Measurements from ENCODE around the gene USP4. TPM values are rescaled to one million over a fixed set of nuclear protein-coding genes. Genes with fewer than 3 reads are reported as not detected.

Gene USP4
- total and polyA plus RNA-seq, 2 experiments from 2014 or later, result 20.1 to 26.5 TPM

- no peaks in the 10 kb centered on the region for H3K4me1 ChIP-seq (ENCODE audit: insufficient read depth)
- TF ChIP-seq EZH2 (IDR thresholded peaks at IDR 0.05; ENCODE audit: borderline replicate concordance) (no peak), EZH2phosphoT487 (IDR thresholded peaks at IDR 0.05; ENCODE audit: low read depth, severe bottlenecking, unreplicated experiment) (no peak)
- TF ChIP-seq, protein P1, sequence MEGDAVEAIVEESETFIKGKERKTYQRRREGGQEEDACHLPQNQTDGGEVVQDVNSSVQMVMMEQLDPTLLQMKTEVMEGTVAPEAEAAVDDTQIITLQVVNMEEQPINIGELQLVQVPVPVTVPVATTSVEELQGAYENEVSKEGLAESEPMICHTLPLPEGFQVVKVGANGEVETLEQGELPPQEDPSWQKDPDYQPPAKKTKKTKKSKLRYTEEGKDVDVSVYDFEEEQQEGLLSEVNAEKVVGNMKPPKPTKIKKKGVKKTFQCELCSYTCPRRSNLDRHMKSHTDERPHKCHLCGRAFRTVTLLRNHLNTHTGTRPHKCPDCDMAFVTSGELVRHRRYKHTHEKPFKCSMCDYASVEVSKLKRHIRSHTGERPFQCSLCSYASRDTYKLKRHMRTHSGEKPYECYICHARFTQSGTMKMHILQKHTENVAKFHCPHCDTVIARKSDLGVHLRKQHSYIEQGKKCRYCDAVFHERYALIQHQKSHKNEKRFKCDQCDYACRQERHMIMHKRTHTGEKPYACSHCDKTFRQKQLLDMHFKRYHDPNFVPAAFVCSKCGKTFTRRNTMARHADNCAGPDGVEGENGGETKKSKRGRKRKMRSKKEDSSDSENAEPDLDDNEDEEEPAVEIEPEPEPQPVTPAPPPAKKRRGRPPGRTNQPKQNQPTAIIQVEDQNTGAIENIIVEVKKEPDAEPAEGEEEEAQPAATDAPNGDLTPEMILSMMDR (IDR thresholded peaks at IDR 0.05; ENCODE audit: poor library complexity), result no peak
- H3K79me2 ChIP-seq, result no peaks in the 10 kb centered on the region
- DNase-seq (ENCODE audit: low spot score), result no peak
- WGBS (ENCODE audit: low lambda C conversion rate, missing lambda C conversion rate), result 98% methylated on average over 8 of the region's 8 CpGs
- H3K4me2 ChIP-seq, result no peak overlapping the region
- no peaks in the 10 kb centered on the region for H3K36me3 ChIP-seq (replicated peaks; ENCODE audit: insufficient read depth, low read depth)
- H3K4me3 ChIP-seq, result no peak overlapping the region
- no peaks in the 10 kb centered on the region for H4K20me1 ChIP-seq (ENCODE audit: insufficient read depth, poor library complexity, severe bottlenecking)
- no peaks in the 10 kb centered on the region for H3K27me3 ChIP-seq
- no peaks in the 10 kb centered on the region for H3K9me2 ChIP-seq (replicated peaks; ENCODE audit: insufficient read depth)
- no peaks in the 10 kb centered on the region for H3K9me3 ChIP-seq (ENCODE audit: low read depth)
- no peak overlapping the region for H2AFZ ChIP-seq
- no peak overlapping the region for H3K27ac ChIP-seq
Measured at GRCh38 chr3:49294343-49294742, 45.5 kb downstream of the USP4 start.

DNA sequence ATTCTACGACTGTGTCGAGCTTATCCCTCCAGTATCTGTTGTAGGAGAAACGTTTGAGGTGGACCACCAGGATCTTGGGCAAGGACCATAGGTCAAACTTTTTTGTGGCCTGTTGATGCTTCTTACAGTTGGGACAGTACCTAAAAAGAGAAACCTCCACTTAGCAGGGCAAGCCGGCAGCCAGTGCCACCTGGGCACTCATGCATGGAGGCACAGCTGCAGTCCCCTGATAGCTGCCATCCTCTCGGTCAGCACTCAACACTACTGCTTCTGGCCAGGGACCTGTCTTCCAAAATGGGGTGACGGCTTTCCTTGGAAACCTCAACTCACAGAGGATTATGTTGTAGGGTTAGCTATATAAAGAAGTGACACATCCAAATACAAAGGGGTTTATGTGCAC lies 55.9 kb downstream of the USP4 start:
- no peak overlapping the region for H3K4me3 ChIP-seq
- H3K9me2 ChIP-seq (replicated peaks; ENCODE audit: insufficient read depth), result no peaks in the 10 kb centered on the region
- H3K4me2 ChIP-seq, result no peak overlapping the region
- TF ChIP-seq, protein P1 (IDR thresholded peaks at IDR 0.05; ENCODE audit: poor library complexity), result no peak
- no peak for TF ChIP-seq EZH2phosphoT487 (IDR thresholded peaks at IDR 0.05; ENCODE audit: low read depth, severe bottlenecking, unreplicated experiment)
- no peak for TF ChIP-seq EZH2 (IDR thresholded peaks at IDR 0.05; ENCODE audit: borderline replicate concordance)
- H3K27ac ChIP-seq, result no peak overlapping the region
- H3K27me3 ChIP-seq, result no peaks in the 10 kb centered on the region
- no peaks in the 10 kb centered on the region for H4K20me1 ChIP-seq (ENCODE audit: insufficient read depth, poor library complexity, severe bottlenecking)
- no peaks in the 10 kb centered on the region for H3K79me2 ChIP-seq
- peaks cover 2% of the 10 kb centered on the region for H3K4me1 ChIP-seq (ENCODE audit: insufficient read depth)
- WGBS (ENCODE audit: low lambda C conversion rate, missing lambda C conversion rate), result 92% methylated on average over 6 of the region's 6 CpGs
- no peak for DNase-seq (ENCODE audit: low spot score)
- no peak overlapping the region for H2AFZ ChIP-seq
- no peaks in the 10 kb centered on the region for H3K36me3 ChIP-seq (replicated peaks; ENCODE audit: insufficient read depth, low read depth)
- H3K9me3 ChIP-seq (ENCODE audit: low read depth), result no peaks in the 10 kb centered on the region

DNA sequence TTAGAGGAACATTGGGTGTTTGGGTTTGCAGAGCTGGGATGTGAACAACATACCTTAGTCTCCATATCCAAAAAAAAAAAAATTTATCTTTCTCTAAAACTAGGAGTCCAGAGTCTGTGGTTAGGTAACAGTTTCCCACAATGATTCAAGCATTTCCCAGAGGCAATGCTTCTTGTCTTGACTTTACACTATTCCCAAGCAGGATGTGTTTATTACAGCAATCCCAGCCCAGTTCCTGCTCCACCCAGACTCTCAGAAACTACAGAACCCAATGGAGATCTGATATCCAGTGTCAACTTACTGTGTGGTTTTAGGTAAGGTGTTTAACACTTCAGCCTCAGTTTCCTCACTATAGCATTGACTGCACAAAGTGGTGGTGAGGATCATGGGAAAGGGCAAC lies 60.5 kb downstream of the USP4 start:
- Histone ChIP-seq H3K79me2 (no peaks in the 10 kb centered on the region), H3K9me2 (replicated peaks; ENCODE audit: insufficient read depth) (no peaks in the 10 kb centered on the region), H4K20me1 (ENCODE audit: insufficient read depth, poor library complexity, severe bottlenecking) (no peaks in the 10 kb centered on the region), H2AFZ (no peak overlapping the region), H3K27ac (peak overlapping the region; percentile 22), H3K4me1 (ENCODE audit: insufficient read depth) (peaks cover 10% of the 10 kb centered on the region), H3K9me3 (ENCODE audit: low read depth) (no peaks in the 10 kb centered on the region), H3K4me3 (no peak overlapping the region), H3K4me2 (no peak overlapping the region), H3K36me3 (replicated peaks; ENCODE audit: insufficient read depth, low read depth) (no peaks in the 10 kb centered on the region), H3K27me3 (no peaks in the 10 kb centered on the region)
- TF ChIP-seq EZH2 (IDR thresholded peaks at IDR 0.05; ENCODE audit: borderline replicate concordance), result no peak
- TF ChIP-seq, protein P1 (IDR thresholded peaks at IDR 0.05; ENCODE audit: poor library complexity), result no peak
- no peak for TF ChIP-seq EZH2phosphoT487 (IDR thresholded peaks at IDR 0.05; ENCODE audit: low read depth, severe bottlenecking, unreplicated experiment)
- DNase-seq (ENCODE audit: low spot score), result no peak

DNA sequence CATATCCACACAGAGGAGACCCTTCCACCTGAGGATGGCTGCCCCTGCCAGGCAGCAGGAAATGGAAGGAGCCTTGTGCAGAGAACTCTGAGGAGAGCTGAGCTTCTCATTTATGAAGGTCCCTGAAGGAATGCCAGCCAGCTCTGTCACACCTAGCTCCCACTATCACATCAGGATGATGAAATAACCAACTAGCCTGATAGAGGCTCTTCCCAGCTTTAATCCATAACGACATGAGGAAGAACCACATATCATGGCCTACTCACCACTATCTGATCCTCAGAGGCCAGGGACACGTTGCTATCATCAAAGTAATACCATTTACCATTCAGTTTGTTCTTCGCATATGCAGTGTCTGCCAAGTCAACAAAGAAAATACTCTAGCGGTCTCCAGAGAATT lies 61.3 kb downstream of the USP4 start:
- Histone ChIP-seq H3K4me3 (no peak overlapping the region), H3K79me2 (no peaks in the 10 kb centered on the region), H4K20me1 (ENCODE audit: insufficient read depth, poor library complexity, severe bottlenecking) (no peaks in the 10 kb centered on the region), H3K9me2 (replicated peaks; ENCODE audit: insufficient read depth) (no peaks in the 10 kb centered on the region), H3K27me3 (no peaks in the 10 kb centered on the region), H3K4me1 (ENCODE audit: insufficient read depth) (peaks cover 10% of the 10 kb centered on the region), H3K4me2 (no peak overlapping the region), H2AFZ (no peak overlapping the region), H3K36me3 (replicated peaks; ENCODE audit: insufficient read depth, low read depth) (no peaks in the 10 kb centered on the region), H3K9me3 (ENCODE audit: low read depth) (no peaks in the 10 kb centered on the region), H3K27ac (peak overlapping the region; percentile 22)
- 54% methylated on average over 4 of the region's 4 CpGs for WGBS (ENCODE audit: low lambda C conversion rate, missing lambda C conversion rate)
- no peak for DNase-seq (ENCODE audit: low spot score)
- TF ChIP-seq, protein P1 (IDR thresholded peaks at IDR 0.05; ENCODE audit: poor library complexity), result no peak
- no peak for TF ChIP-seq EZH2 (IDR thresholded peaks at IDR 0.05; ENCODE audit: borderline replicate concordance)
- no peak for TF ChIP-seq EZH2phosphoT487 (IDR thresholded peaks at IDR 0.05; ENCODE audit: low read depth, severe bottlenecking, unreplicated experiment)
